KBM-7 (cell line): ENCODE data around the gene MARK2.
A peak's percentile ranks its signal among the peaks of the same experiment; 100 is the strongest.
"Not testable (repeated sequence)": the region's sequence is repeated elsewhere in the genome, so short reads cannot be mapped to it uniquely, and the experiment has no call there.

ENCODE experiments used
- DNase-seq: peaks from one replicate; pipeline ENCODE4 v3.0.0-alpha.2; 2015
- in situ Hi-C: fragments of 300-500 bp; cut with MboI; formaldehyde crosslinking; loops from 2 replicates; pipeline ENCODE4 v1.14.3; 2020; ENCODE audit warnings: low sequenced_read_pairs, low pct_unique_long_range_greater_than_20kb, mixed read lengths

MARK2 gene

GRCh38 chr11:63838678-63839507 is at the start of gene MARK2:
MARK2 (plus strand) TSS chr11:63839110; CDS start chr11:63839507, 397 bp downstream.
- in situ Hi-C loops: no loop called here
- DNase-seq: peak; percentile 98

- in situ Hi-C loops: no loop called here
- DNase-seq: peak; percentile 65
These were observed 47.3 kb upstream of the MARK2 start for GRCh38 chr11:63791495-63792167.

GRCh38 chr11:63793161-63793560 is 45.7 kb upstream of the MARK2 start:
- in situ Hi-C loops: no loop called here
- peak; percentile 28 for DNase-seq

GRCh38 chr11:63795066-63795465 is 43.8 kb upstream of the MARK2 start:
- in situ Hi-C loops: no loop called here
- DNase-seq: no peak

GRCh38 chr11:63800921-63801320 is 38.0 kb upstream of the MARK2 start:
- no peak for DNase-seq
- in situ Hi-C loops: no loop called here

GRCh38 chr11:63802637-63803414 is 36.1 kb upstream of the MARK2 start:
- DNase-seq: no peak
- in situ Hi-C loops: no loop called here

- in situ Hi-C loops: no loop called here
- no peak for DNase-seq
These were observed 34.7 kb upstream of the MARK2 start for GRCh38 chr11:63804259-63804658.

- DNase-seq: no peak
- in situ Hi-C loops: no loop called here
These were observed 33.0 kb upstream of the MARK2 start for GRCh38 chr11:63805844-63806415.

- in situ Hi-C loops, DNase-seq: not testable (repeated sequence)
These were observed 28.5 kb upstream of the MARK2 start for GRCh38 chr11:63810383-63810782.

- DNase-seq: no peak
- in situ Hi-C loops: no loop called here
These were observed 27.4 kb upstream of the MARK2 start for GRCh38 chr11:63811522-63811921.

DNA sequence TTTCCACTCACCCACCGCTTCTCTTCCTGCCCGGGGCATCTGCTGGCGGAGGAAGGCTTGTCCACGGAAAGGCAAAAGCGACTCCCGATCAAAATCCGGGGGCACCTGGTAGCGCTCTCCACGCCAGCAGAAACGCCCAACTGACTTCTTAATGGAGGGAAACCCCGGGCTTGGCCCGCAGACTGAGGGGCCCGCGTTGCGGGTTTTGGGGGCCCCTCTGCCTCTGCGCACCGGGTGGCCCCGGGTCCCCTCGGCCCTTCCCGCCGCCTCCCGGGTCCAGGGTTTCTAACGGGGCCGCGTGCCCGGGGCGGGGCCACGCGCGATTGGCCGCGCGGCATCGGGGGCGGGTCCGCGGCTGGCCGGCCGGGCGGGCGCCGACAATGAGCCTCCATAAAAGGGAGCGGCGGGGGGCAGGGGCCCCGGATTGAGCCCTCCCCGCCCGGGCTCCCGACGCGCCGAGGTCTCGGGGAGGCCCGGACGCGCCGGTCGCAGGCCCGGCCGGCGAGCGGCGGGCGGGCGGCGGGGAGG is 25.8 kb upstream of the MARK2 start, which contains the start of gene SPINDOC:
Gene SPINDOC, plus strand, starts transcription at position 422 of the 528 bp plus-strand sequence. CDS start 231 bp downstream, outside the sequence.
- in situ Hi-C loops: no loop called here
- DNase-seq: peak; percentile 59

- DNase-seq: peak; percentile 56
- in situ Hi-C loops: no loop called here
These were observed 25.1 kb upstream of the MARK2 start for GRCh38 chr11:63813563-63814382.

- DNase-seq: no peak
- in situ Hi-C loops: no loop called here
These were observed 24.6 kb upstream of the MARK2 start for GRCh38 chr11:63814383-63814736.

DNA sequence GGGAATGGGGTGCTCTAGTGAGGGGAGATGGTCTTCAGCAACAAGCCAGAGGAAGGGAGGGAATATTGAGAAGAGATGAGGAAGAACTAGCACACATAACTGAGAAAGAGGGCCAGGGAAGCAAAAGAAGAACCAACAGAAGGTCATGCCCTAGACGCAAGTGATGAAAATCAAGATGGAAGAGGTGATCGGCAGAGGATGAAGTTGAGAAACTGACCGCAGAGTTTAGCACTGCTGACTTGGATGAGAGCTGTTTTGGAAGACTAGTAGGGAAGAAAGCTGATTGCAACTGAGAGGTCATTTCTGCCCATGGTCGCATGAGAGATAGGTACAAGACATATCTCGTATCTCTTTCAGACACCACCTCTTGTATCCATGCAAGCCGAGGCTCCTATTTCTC is 22.7 kb upstream of the MARK2 start:
- DNase-seq: no peak
- in situ Hi-C loops: no loop called here

- in situ Hi-C loops: no loop called here
- DNase-seq: no peak
These were observed 22.2 kb upstream of the MARK2 start for GRCh38 chr11:63816732-63817131.

DNA sequence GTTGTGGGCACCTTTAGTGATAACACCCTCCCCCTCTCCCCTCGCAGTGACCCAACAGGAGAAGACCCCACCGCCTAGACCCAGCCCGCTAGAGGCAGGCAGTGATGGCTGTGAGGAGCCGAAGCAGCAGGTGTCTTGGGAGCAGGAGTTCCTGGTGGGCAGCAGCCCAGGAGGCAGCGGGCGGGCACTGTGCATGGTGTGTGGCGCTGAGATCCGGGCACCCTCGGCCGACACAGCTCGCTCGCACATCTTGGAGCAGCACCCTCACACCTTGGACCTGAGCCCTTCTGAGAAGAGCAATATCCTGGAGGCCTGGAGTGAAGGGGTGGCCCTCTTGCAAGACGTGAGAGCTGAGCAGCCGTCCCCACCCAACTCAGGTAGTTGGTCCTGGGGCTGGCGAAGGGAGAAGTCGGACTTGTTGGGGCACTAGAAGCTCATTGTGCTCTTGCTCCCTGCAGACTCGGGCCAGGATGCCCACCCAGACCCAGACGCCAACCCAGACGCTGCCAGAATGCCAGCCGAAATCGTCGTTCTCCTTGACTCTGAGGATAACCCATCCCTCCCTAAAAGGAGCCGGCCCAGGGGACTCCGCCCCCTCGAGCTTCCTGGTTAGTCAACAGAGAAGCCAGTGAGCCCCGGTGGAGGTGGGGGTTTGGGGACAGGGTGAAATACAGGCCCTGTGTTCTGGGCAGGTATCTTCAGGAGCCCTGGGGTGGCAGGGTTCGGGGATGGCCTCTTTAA is 21.0 kb upstream of the MARK2 start:
- in situ Hi-C loops: no loop called here
- DNase-seq: no peak

DNA sequence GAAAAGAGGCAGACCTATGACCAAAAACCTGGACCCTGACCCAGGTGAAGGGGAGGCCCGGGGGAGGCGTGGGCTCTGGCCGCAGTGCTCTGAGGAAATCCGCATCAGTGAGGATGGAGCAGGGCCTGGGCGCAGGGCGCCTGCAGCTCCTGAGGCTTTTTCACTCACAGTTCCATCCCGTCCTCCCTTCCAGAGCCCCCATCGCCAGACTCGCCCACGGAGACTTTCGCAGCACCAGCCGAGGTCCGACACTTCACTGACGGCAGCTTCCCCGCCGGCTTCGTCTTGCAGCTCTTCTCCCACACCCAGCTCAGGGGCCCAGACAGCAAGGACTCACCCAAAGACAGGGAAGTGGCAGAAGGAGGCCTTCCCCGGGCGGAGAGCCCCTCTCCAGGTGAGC is 20.3 kb upstream of the MARK2 start:
- in situ Hi-C loops: no loop called here
- no peak for DNase-seq

DNA sequence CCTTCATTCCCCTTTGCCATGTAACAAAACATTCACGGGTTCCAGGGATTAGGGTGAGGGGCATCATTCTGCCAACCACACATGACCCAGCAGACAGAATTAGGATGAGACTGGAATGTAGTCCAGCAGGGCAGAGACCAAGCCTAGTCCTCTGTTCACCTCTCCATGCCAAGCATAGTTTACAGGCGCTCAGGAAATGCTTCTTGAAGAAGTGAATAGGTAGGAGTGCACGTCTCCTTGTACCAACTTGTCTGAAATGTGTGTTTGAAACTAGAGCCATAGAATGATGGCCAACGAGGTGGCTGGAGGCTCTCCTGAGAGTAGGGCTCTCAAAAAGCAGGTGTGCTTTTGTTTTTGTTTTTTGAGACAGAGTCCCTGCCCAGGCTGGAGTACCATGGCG is 17.5 kb upstream of the MARK2 start:
- in situ Hi-C loops: no loop called here
- no peak for DNase-seq
